Measurements from ENCODE around the gene MT1HL1.

The MT1HL1 gene

GRCh38 chr1:237005674-237006073 is 1.4 kb upstream of the MT1HL1 start:
- Histone ChIP-seq H2BK5ac (ENCODE audit: low read depth, low read length, poor library complexity, severe bottlenecking) (no peak overlapping the region), H4K91ac (ENCODE audit: low read length) (no peak overlapping the region), H3K14ac (ENCODE audit: low read length in 2 of 2) (no peak overlapping the region), H3K79me1 (replicated peaks; ENCODE audit: low read length, poor library complexity, severe bottlenecking) (no peaks in the 10 kb centered on the region), H3K4me3 (ENCODE audit: insufficient read depth in 1 of 2, low read depth in 1 of 2, low read length in 2 of 2) (no peak overlapping the region), H3K4me1 (ENCODE audit: control insufficient read depth, insufficient read depth, low read depth, low read length) (no peaks in the 10 kb centered on the region), H3K9ac (ENCODE audit: low read length) (no peak overlapping the region), H3K27me3 (ENCODE audit: control insufficient read depth in 1 of 2, insufficient read depth in 1 of 2, low read length in 2 of 2) (peaks cover 0 to 14% of the 10 kb centered on the region in 2 experiments), H3K23ac (ENCODE audit: low read length in 2 of 2) (no peak overlapping the region), H3K27ac (ENCODE audit: low read length, poor library complexity, severe bottlenecking) (no peak overlapping the region), H4K8ac (ENCODE audit: low read length) (no peak overlapping the region), H3K36me3 (ENCODE audit: control insufficient read depth in 1 of 2, insufficient read depth in 2 of 2, low read depth in 1 of 2, low read length in 2 of 2) (no peaks in the 10 kb centered on the region), H2BK120ac (ENCODE audit: low read depth, low read length) (no peak overlapping the region), H3K4me2 (ENCODE audit: low read length, poor library complexity, severe bottlenecking) (no peak overlapping the region), H2AK5ac (ENCODE audit: low read length, severe bottlenecking) (no peak overlapping the region), H3K4ac (ENCODE audit: low read depth in 1 of 2, low read length in 2 of 2) (no peak overlapping the region), H2BK12ac (ENCODE audit: low read length in 2 of 2) (no peak overlapping the region), H2BK15ac (ENCODE audit: low read depth, poor library complexity, severe bottlenecking) (no peak overlapping the region), H3K9me3 (ENCODE audit: control insufficient read depth, low read length) (no peaks in the 10 kb centered on the region), H3K18ac (ENCODE audit: low read depth in 1 of 2, low read length in 2 of 2) (no peak overlapping the region), H2AFZ (ENCODE audit: low read depth, low read length) (no peak overlapping the region)
- DNase-seq: no peak
- WGBS: 94% methylated on average over 3 of the region's 4 CpGs

DNA sequence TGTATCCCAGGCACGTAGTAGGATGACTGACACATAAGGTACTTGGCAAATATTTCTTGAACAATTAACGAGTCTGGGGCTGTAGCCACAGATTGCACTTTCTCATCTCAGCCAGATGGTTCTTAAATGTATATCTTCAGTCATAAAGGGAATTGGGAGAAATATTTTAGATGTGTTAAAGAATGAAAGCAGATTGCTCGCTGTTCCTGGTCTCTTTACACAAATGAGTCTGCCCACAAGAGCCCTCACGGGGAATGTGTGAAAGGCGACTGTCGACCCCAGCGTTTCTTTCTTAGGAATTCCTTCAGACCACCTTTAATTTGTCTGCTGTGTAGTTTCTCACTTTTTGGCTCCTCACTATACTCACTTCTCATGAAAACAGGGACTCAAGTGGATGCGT is 725 bp downstream of the MT1HL1 start:
- Histone ChIP-seq H2BK15ac (ENCODE audit: low read depth, poor library complexity, severe bottlenecking) (no peak overlapping the region), H2AFZ (ENCODE audit: low read depth, low read length) (no peak overlapping the region), H3K9me3 (ENCODE audit: control insufficient read depth, low read length) (no peaks in the 10 kb centered on the region), H3K4me3 (ENCODE audit: insufficient read depth in 1 of 2, low read depth in 1 of 2, low read length in 2 of 2) (no peak overlapping the region), H3K36me3 (ENCODE audit: control insufficient read depth in 1 of 2, insufficient read depth in 2 of 2, low read depth in 1 of 2, low read length in 2 of 2) (no peaks in the 10 kb centered on the region), H3K18ac (ENCODE audit: low read depth in 1 of 2, low read length in 2 of 2) (no peak overlapping the region), H3K4ac (ENCODE audit: low read depth in 1 of 2, low read length in 2 of 2) (no peak overlapping the region), H3K27ac (ENCODE audit: low read length, poor library complexity, severe bottlenecking) (no peak overlapping the region), H3K79me1 (replicated peaks; ENCODE audit: low read length, poor library complexity, severe bottlenecking) (no peaks in the 10 kb centered on the region), H3K14ac (ENCODE audit: low read length in 2 of 2) (no peak overlapping the region), H3K9ac (ENCODE audit: low read length) (no peak overlapping the region), H2BK120ac (ENCODE audit: low read depth, low read length) (no peak overlapping the region), H3K27me3 (ENCODE audit: control insufficient read depth in 1 of 2, insufficient read depth in 1 of 2, low read length in 2 of 2) (peaks cover 0 to 3% of the 10 kb centered on the region in 2 experiments), H2BK12ac (ENCODE audit: low read length in 2 of 2) (no peak overlapping the region), H3K4me1 (ENCODE audit: control insufficient read depth, insufficient read depth, low read depth, low read length) (no peaks in the 10 kb centered on the region), H4K91ac (ENCODE audit: low read length) (no peak overlapping the region), H2BK5ac (ENCODE audit: low read depth, low read length, poor library complexity, severe bottlenecking) (no peak overlapping the region), H2AK5ac (ENCODE audit: low read length, severe bottlenecking) (no peak overlapping the region), H3K4me2 (ENCODE audit: low read length, poor library complexity, severe bottlenecking) (no peak overlapping the region), H3K23ac (ENCODE audit: low read length in 2 of 2) (no peak overlapping the region), H4K8ac (ENCODE audit: low read length) (no peak overlapping the region)
- 70% methylated on average over 8 of the region's 8 CpGs for WGBS
- DNase-seq: no peak

DNA sequence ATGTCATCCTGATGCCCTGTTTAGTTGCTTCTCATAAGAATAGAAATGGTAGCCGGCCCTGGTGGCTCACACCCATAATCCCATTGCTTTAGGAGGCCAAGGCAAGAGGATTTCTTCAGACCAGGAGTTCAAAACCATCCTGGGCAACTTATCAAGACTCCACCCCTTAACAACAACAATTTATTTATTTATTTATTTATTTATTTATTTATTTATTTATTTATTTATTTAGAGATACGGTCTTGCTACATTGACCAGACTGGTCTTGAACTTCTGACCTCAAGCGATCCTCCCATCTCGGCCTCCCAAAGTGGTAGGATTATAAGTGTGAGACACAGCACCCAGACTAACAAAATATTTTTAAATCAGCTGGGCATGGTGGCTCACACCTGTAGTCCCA is 4.0 kb downstream of the MT1HL1 start:
- Histone ChIP-seq H2AFZ (ENCODE audit: low read depth, low read length) (no peak overlapping the region), H2AK5ac (ENCODE audit: low read length, severe bottlenecking) (no peak overlapping the region), H3K27me3 (ENCODE audit: control insufficient read depth in 1 of 2, insufficient read depth in 1 of 2, low read length in 2 of 2) (peaks cover 0 to 3% of the 10 kb centered on the region in 2 experiments), H4K8ac (ENCODE audit: low read length) (no peak overlapping the region), H2BK5ac (ENCODE audit: low read depth, low read length, poor library complexity, severe bottlenecking) (no peak overlapping the region), H3K27ac (ENCODE audit: low read length, poor library complexity, severe bottlenecking) (no peak overlapping the region), H3K79me1 (replicated peaks; ENCODE audit: low read length, poor library complexity, severe bottlenecking) (no peaks in the 10 kb centered on the region), H3K4ac (ENCODE audit: low read depth in 1 of 2, low read length in 2 of 2) (no peak overlapping the region), H2BK120ac (ENCODE audit: low read depth, low read length) (no peak overlapping the region), H3K4me2 (ENCODE audit: low read length, poor library complexity, severe bottlenecking) (no peak overlapping the region), H2BK15ac (ENCODE audit: low read depth, poor library complexity, severe bottlenecking) (no peak overlapping the region), H2BK12ac (ENCODE audit: low read length in 2 of 2) (no peak overlapping the region), H4K91ac (ENCODE audit: low read length) (no peak overlapping the region), H3K4me1 (ENCODE audit: control insufficient read depth, insufficient read depth, low read depth, low read length) (no peaks in the 10 kb centered on the region), H3K18ac (ENCODE audit: low read depth in 1 of 2, low read length in 2 of 2) (no peak overlapping the region), H3K23ac (ENCODE audit: low read length in 2 of 2) (no peak overlapping the region), H3K9me3 (ENCODE audit: control insufficient read depth, low read length) (no peaks in the 10 kb centered on the region), H3K36me3 (ENCODE audit: control insufficient read depth in 1 of 2, insufficient read depth in 2 of 2, low read depth in 1 of 2, low read length in 2 of 2) (no peaks in the 10 kb centered on the region), H3K9ac (ENCODE audit: low read length) (no peak overlapping the region), H3K14ac (ENCODE audit: low read length in 2 of 2) (no peak overlapping the region), H3K4me3 (ENCODE audit: insufficient read depth in 1 of 2, low read depth in 1 of 2, low read length in 2 of 2) (no peak overlapping the region)
- WGBS: 80% methylated on average over 4 of the region's 4 CpGs
- no peak for DNase-seq

DNA sequence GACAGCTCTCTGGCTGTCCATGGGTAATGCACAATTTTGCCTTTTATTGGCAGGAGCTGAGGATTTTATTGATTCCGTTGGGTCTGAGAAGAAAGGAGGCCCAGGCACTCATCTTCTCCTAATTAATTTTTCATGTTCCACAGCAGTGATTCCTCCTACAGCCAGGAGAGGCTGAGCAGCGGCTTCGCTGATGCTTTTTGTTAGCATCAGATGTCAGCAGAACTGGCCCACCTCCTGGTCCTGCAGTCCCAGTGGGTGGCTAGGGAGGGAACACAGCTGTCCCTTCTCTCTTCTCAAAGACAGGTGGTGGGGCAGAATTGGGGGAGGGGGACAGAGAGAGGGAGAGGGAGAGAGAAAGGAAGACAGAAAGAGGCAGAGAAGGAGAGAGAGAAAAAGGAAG is 5.7 kb downstream of the MT1HL1 start:
- Histone ChIP-seq H4K91ac (ENCODE audit: low read length) (no peak overlapping the region), H3K27ac (ENCODE audit: low read length, poor library complexity, severe bottlenecking) (no peak overlapping the region), H3K23ac (ENCODE audit: low read length in 2 of 2) (no peak overlapping the region), H2BK12ac (ENCODE audit: low read length in 2 of 2) (no peak overlapping the region), H4K8ac (ENCODE audit: low read length) (no peak overlapping the region), H3K14ac (ENCODE audit: low read length in 2 of 2) (no peak overlapping the region), H2BK5ac (ENCODE audit: low read depth, low read length, poor library complexity, severe bottlenecking) (no peak overlapping the region), H3K79me1 (replicated peaks; ENCODE audit: low read length, poor library complexity, severe bottlenecking) (no peaks in the 10 kb centered on the region), H2BK15ac (ENCODE audit: low read depth, poor library complexity, severe bottlenecking) (no peak overlapping the region), H3K4ac (ENCODE audit: low read depth in 1 of 2, low read length in 2 of 2) (no peak overlapping the region), H3K18ac (ENCODE audit: low read depth in 1 of 2, low read length in 2 of 2) (no peak overlapping the region), H3K4me2 (ENCODE audit: low read length, poor library complexity, severe bottlenecking) (no peak overlapping the region), H3K27me3 (ENCODE audit: control insufficient read depth in 1 of 2, insufficient read depth in 1 of 2, low read length in 2 of 2) (peaks cover 0 to 3% of the 10 kb centered on the region in 2 experiments), H2BK120ac (ENCODE audit: low read depth, low read length) (no peak overlapping the region), H3K9me3 (ENCODE audit: control insufficient read depth, low read length) (no peaks in the 10 kb centered on the region), H3K9ac (ENCODE audit: low read length) (no peak overlapping the region), H3K4me3 (ENCODE audit: insufficient read depth in 1 of 2, low read depth in 1 of 2, low read length in 2 of 2) (no peak overlapping the region), H3K36me3 (ENCODE audit: control insufficient read depth in 1 of 2, insufficient read depth in 2 of 2, low read depth in 1 of 2, low read length in 2 of 2) (no peaks in the 10 kb centered on the region), H2AK5ac (ENCODE audit: low read length, severe bottlenecking) (no peak overlapping the region), H2AFZ (ENCODE audit: low read depth, low read length) (no peak overlapping the region), H3K4me1 (ENCODE audit: control insufficient read depth, insufficient read depth, low read depth, low read length) (no peaks in the 10 kb centered on the region)
- DNase-seq: no peak
- 86% methylated on average over 3 of the region's 3 CpGs for WGBS

Measured in mesenchymal stem cell (in vitro differentiated cells and primary cell).